Medulla oblongata (tissue), 1 donor: Measurements from ENCODE around the gene EIF1.
"Not testable (repeated sequence)": the region's sequence is repeated elsewhere in the genome, so short reads cannot be mapped to it uniquely, and the experiment has no call there.

ENCODE experiments used
- DNase-seq: peaks from one replicate; pipeline ENCODE4 v3.0.0-alpha.2; 2015; ENCODE audit errors: extremely low spot score

The EIF1 gene

DNA sequence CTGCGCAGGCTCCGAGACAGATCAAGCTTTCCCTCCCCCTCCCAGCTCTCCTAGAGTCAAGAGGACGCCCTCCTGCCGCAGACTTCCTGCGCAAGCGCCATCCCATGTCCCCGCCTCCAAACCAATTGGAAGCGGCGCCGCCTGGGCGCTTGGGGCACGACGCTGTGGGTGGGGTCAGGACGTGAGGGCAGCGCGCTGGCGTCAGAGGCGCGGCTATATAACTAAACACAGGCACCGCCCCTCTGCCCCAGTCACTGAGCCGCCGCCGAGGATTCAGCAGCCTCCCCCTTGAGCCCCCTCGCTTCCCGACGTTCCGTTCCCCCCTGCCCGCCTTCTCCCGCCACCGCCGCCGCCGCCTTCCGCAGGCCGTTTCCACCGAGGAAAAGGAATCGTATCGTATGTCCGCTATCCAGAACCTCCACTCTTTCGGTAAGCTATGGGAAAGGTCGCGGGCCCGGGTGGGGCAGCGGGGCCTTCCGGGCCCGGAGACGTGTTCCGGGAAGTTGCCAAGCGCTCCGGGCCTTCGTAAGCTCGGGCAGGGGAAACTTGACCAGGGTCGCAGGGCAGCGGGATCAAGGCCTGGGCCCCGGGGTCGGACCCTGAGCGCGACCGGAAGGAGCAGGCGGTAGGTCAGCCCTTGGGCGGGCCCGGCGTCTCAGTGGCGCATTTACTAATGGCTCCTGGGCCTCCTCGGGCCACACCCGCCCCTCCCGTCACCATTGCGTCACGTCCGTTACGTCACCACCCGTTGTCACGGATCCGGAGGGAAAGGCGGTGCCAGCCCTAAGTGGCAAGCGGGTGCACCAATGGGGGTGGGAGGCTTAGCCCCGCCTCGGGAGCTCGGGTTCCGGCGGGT lies at the start of gene EIF1:
Gene EIF1 (plus strand): TSS at position 245 of the 856 bp plus-strand sequence. CDS start 154 bp downstream, at position 399.
- DNase-seq: peak; percentile 100

DNA sequence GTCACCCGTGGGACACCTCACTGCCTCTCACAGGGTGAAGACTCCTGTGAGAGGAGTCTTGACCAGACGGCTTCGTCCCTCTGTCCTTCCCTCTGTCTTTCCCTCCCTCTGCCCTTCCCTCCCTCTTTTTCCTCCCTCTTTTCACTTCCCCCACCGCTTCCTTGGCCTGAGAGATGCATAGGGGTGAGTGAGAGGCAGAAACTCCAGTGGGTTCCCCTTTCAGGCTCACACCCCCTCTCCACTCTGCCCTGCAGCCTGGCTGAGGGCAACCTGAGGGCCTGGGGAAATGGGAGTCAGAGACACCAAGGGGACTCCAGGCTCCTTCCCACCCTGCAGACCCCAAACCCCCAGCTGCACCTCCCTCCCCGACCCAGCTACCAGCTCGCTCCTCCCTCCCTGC lies 49.7 kb upstream of the EIF1 start:
- DNase-seq: no peak

DNA sequence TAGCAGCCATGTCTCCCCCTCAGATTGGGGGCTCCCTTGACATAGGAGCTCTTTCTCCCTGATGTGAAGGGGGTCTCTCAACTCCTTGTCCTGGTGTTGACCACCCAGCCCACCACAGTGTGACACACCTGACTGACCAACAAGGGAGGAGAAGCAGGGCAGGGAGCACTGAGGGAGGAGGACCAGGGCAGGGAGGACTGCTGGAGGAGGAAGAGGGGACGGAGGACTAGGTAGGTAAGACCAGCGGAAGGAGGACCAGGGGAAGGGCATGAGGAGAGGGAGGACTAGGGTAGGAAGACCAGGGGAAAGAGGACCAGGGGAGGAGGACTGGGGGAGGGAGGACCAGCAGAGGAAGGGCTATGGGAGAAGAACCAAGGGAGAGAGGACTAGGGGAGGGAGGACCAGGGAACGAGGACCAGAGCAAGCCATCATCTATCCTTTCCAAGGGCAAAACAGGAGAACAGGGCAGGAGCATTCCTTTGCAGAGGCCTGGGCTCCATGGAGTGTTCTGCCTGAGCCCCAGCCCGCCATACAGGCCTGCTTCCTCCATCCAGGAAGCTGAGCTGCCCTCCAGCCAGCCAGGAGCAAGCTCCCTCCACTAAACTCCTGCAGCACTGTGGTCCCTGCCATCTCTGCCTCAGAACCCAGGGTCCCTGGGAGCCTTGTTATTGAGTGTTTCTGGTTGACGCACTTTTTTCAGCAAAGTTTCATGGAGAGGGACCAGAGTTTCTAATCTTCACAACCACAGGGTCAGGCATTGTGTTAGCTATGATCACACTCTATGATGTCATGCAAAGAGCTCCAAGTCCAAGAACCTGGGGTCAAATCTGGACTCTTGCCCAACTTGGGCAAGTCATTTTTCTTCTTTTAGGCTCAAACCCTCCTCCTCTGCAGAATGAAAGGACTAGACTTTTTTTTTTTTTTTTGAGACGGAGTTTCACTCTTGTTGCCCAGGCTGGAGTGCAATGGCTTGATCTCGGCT lies 48.9 kb upstream of the EIF1 start:
- no peak for DNase-seq

DNA sequence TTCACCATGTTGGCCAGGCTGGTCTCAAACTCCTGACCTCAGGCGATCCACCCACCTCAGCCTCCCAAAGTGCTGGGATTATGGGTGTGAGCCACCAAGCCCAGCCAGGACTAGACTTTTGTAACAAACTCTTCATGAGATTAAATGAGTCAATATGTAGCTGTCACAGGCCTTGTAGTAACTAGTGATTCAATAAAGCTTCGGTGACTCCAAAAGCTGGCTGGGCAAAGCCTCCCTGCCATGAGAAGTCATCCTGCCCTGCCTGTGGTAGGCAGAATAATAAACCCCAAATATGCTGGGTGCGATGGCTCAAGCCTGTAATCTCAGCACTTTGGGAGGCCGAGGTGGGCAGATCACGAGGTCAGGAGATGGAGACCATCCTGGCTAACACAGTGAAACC lies 48.1 kb upstream of the EIF1 start:
- not testable (repeated sequence) for DNase-seq

DNA sequence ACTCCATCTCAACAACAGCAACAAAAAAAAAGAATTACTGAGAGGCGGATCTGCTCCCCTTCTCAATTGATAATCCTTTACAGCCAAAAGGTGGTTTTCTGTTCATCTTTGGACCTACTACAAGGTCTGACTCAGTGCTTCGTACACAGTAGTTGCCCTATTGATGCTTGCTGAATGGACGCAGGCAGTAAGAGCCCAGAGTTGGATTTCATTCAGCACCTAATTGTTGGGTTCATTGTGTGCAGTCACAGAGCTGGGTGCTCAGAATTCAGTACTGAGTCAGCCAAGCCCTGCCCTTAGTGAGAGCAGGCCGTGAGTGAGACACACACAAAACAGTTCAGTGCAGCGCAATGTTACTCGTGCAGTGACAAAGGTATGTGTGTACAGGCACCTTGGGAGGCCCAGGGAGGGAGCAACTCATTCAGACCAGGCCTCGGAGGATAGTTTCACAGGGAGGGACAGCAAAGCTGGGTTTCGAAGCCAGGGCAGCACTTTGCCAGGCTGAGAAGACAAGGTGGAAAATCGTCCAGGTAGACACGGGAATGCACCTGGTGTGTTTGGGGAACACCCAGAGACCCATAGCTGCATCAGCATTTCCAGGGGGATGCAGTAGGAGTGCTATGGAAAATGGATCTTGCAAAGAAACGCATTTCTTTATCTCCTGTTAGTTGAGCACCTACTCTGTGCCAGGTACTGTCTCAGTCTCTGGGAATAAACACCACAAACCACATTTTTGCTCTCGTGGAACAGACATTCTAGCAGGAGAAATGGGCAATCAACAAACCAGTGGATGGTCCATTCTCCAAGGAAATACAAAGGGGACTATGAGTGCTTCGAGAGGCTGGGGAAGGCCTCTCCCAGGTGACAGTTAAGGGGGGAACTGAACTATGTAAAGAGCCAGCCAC lies 46.2 kb upstream of the EIF1 start:
- DNase-seq: no peak

GRCh38 chr17:41647038-41647813 lies 41.5 kb upstream of the EIF1 start:
- DNase-seq: no peak

GRCh38 chr17:41647940-41648410 lies 40.7 kb upstream of the EIF1 start:
- peak; percentile 85 for DNase-seq

GRCh38 chr17:41648411-41649195 lies 40.1 kb upstream of the EIF1 start:
- DNase-seq: peak; percentile 83

- no peak for DNase-seq
Measured at GRCh38 chr17:41649923-41650519, 38.7 kb upstream of the EIF1 start.

- DNase-seq: no peak
Measured at GRCh38 chr17:41650794-41651624, 37.7 kb upstream of the EIF1 start.

- peak; percentile 42 for DNase-seq
Measured at GRCh38 chr17:41651625-41652460, 36.8 kb upstream of the EIF1 start.

GRCh38 chr17:41652461-41652970 lies 36.2 kb upstream of the EIF1 start:
- no peak for DNase-seq

DNA sequence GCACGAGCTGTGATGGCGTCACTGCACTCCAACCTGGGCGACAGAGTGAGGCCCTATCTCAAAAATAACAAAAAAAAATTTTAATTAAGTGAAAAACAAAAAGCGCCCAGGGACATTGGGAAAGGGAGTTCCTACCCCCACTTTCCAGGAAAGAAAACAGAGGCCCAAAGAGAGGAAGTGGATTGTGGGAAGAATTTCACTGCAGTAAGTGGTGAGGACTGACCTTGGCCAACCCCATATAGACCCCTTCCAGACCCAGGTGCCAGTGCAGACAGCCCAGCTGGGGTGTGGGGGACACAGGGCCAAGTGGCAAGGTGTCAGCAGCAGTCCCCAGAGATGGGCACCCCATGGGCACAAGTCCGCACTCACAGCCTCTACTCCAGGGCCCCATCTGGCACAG lies 35.3 kb upstream of the EIF1 start:
- DNase-seq: no peak

DNA sequence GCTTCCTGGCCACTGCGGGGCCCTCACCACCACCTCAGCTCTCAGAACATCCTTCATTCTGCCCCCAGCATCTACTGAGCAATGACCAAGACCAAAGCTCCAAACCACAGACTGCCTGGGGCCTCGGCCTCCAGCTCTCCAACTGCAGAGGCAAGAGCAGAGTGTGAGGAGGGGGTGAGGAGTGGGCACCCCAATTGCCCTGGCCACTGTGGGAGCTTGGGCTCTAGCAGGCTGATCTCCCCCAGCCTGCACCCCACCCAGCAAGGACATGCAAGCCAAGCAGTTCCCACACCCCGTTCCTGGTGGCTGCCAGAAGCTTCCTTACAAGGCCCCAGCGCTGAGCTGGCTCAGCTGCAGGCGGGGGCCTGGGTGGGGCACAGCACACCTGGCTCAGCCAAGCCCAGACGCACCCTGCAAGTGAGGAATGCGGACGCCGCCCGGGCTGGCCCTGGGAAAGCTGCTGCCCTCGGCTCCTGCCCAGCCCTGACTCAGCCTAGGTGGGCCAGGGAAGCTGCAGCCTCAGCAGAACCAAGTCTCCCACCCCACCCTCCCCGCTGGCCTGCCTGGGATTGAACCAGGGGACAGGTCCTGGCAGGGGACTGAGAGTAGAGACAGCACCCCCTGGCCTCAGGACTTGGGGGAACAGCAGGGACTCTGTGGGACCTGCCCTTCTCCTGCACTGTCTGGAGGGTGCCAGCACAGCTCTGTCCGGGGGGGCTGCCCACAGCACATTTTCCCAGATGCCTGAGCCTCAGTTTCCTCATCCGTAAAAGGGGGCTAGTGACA lies 34.6 kb upstream of the EIF1 start:
- no peak for DNase-seq

- DNase-seq: no peak
Measured at GRCh38 chr17:41654678-41655607, 33.7 kb upstream of the EIF1 start.
